SK-N-SH treated with all-trans-retinoic acid at 6 μM for 48 hours (cell line): ENCODE measurements around the gene BMF.
A peak's percentile ranks its signal among the peaks of the same experiment; 100 is the strongest.

ENCODE experiments used
- ATAC-seq: fragments of 200-7000 bp; cut with Tn5 transposase; 3 replicates; pipeline ENCODE4 v1.9.1; 2020; ENCODE audit warnings: mild to moderate bottlenecking, moderate library complexity
- ARNTL ChIP-seq: fragments of 450-650 bp; formaldehyde crosslinking; IDR thresholded peaks from 2 replicates; pipeline ENCODE4 v1.5.0; 2020; ENCODE audit warnings: low read depth, mild to moderate bottlenecking, moderate library complexity, borderline replicate concordance
- BACH2 ChIP-seq: fragments of 250-450 bp; sonication (Bioruptor Pico); IDR thresholded peaks from 2 replicates; pipeline ENCODE4 v1.9.0; 2021; ENCODE audit warnings: mild to moderate bottlenecking, borderline replicate concordance
- CREB5 ChIP-seq: fragments of 250-450 bp; sonication (Bioruptor Pico); IDR thresholded peaks from 2 replicates; pipeline ENCODE4 v1.5.1; 2020; ENCODE audit warnings: low read depth, mild to moderate bottlenecking, moderate library complexity
- CSDC2 ChIP-seq: fragments of 250-450 bp; sonication (Bioruptor Pico); IDR thresholded peaks from 2 replicates; pipeline ENCODE4 v1.5.0; 2020; ENCODE audit warnings: mild to moderate bottlenecking, moderate library complexity
- CSRNP3 ChIP-seq: fragments of 250-450 bp; sonication (Bioruptor Pico); IDR thresholded peaks from 2 replicates; pipeline ENCODE4 v1.5.1; 2021; ENCODE audit warnings: mild to moderate bottlenecking, moderate library complexity
- ESRRG ChIP-seq: fragments of 250-450 bp; sonication (Bioruptor Pico); IDR thresholded peaks from 2 replicates; pipeline ENCODE4 v1.6.1; 2021; ENCODE audit warnings: mild to moderate bottlenecking
- GLIS3 ChIP-seq: fragments of 250-450 bp; sonication (Bioruptor Pico); IDR thresholded peaks from 2 replicates; pipeline ENCODE4 v1.5.0; 2020; ENCODE audit warnings: mild to moderate bottlenecking, moderate library complexity
- ISL1 ChIP-seq: fragments of 250-450 bp; sonication (Bioruptor Pico); IDR thresholded peaks from 2 replicates; pipeline ENCODE4 v2.1.2; 2022; ENCODE audit warnings: mild to moderate bottlenecking, moderate library complexity
- OSR1 ChIP-seq: fragments of 250-450 bp; sonication (Bioruptor Pico); IDR thresholded peaks from 2 replicates; pipeline ENCODE4 v1.8.0; 2022; ENCODE audit warnings: moderate library complexity, mild to moderate bottlenecking, inconsistent platforms
- PATZ1 ChIP-seq: fragments of 250-450 bp; sonication (Bioruptor Pico); IDR thresholded peaks from 2 replicates; pipeline ENCODE4 v1.8.0; 2020; ENCODE audit warnings: mild to moderate bottlenecking, moderate library complexity, borderline replicate concordance
- POU6F1 ChIP-seq: fragments of 250-450 bp; sonication (Bioruptor Pico); IDR thresholded peaks from 2 replicates; pipeline ENCODE4 v1.8.0; 2021; ENCODE audit warnings: low read depth, mild to moderate bottlenecking, moderate library complexity, borderline replicate concordance
- PPARA ChIP-seq: fragments of 250-450 bp; sonication (Bioruptor Pico); IDR thresholded peaks from 2 replicates; pipeline ENCODE4 v1.5.0; 2020; ENCODE audit warnings: mild to moderate bottlenecking, borderline replicate concordance
- SNAI2 ChIP-seq: fragments of 250-450 bp; sonication (Bioruptor Pico); IDR thresholded peaks from 2 replicates; pipeline ENCODE4 v1.5.0; 2020; ENCODE audit warnings: mild to moderate bottlenecking, moderate library complexity
- TCF4 ChIP-seq: fragments of 250-450 bp; sonication (Bioruptor Pico); IDR thresholded peaks from 2 replicates; pipeline ENCODE4 v1.8.0; 2021; ENCODE audit warnings: mild to moderate bottlenecking, moderate library complexity, borderline replicate concordance
- TOX ChIP-seq: fragments of 250-450 bp; sonication (Bioruptor Pico); IDR thresholded peaks from 2 replicates; pipeline ENCODE4 v1.8.0; 2021; ENCODE audit warnings: mild to moderate bottlenecking, moderate library complexity, borderline replicate concordance
- ZC3H10 ChIP-seq: fragments of 250-450 bp; sonication (Bioruptor Pico); IDR thresholded peaks from 2 replicates; pipeline ENCODE4 v1.5.1; 2021; ENCODE audit warnings: mild to moderate bottlenecking, moderate library complexity
- ZFP3 ChIP-seq: fragments of 250-450 bp; sonication (Bioruptor Pico); IDR thresholded peaks from 2 replicates; pipeline ENCODE4 v1.5.0; 2020; ENCODE audit warnings: mild to moderate bottlenecking, moderate library complexity
- ZFP30 ChIP-seq: fragments of 450-650 bp; formaldehyde crosslinking; IDR thresholded peaks from 2 replicates; pipeline ENCODE4 v1.5.0; 2022; ENCODE audit warnings: mild to moderate bottlenecking, moderate library complexity
- ZNF565 ChIP-seq: fragments of 450-650 bp; formaldehyde crosslinking; conservative IDR thresholded peaks from 2 replicates; pipeline ENCODE4 v1.5.0; 2020; ENCODE audit warnings: low read depth, mild to moderate bottlenecking, moderate library complexity
- ZNF70 ChIP-seq: fragments of 450-650 bp; formaldehyde crosslinking; IDR thresholded peaks from 2 replicates; pipeline ENCODE4 v1.5.0; 2020; ENCODE audit warnings: mild to moderate bottlenecking, moderate library complexity
- ZNF8 ChIP-seq: fragments of 450-650 bp; formaldehyde crosslinking; IDR thresholded peaks from 2 replicates; pipeline ENCODE4 v1.5.0; 2020; ENCODE audit warnings: mild to moderate bottlenecking, moderate library complexity

Gene BMF

GRCh38 chr15:40111888-40112287 lies 3.2 kb upstream of the BMF start:
- ATAC-seq: no peak
- TF ChIP-seq ARNTL (CRISPR knock-in tag) (no peak), GLIS3 (CRISPR knock-in tag) (no peak), ZNF565 (CRISPR knock-in tag) (no peak), CREB5 (CRISPR knock-in tag) (no peak), PATZ1 (CRISPR knock-in tag) (no peak), CSRNP3 (no peak), OSR1 (CRISPR knock-in tag) (no peak), SNAI2 (CRISPR knock-in tag) (no peak)
- TF ChIP-seq, all 23 proteins: peak for 0

- no peak for TF ChIP-seq ISL1 (CRISPR knock-in tag)
- TF ChIP-seq ZFP30 (CRISPR knock-in tag): no peak
- TF ChIP-seq OSR1 (CRISPR knock-in tag): no peak
- no peak for TF ChIP-seq ESRRG (CRISPR knock-in tag)
- TF ChIP-seq ZNF70 (CRISPR knock-in tag): no peak
- no peak for TF ChIP-seq TCF4 (CRISPR knock-in tag)
- TF ChIP-seq ZNF8: no peak
- TF ChIP-seq ZNF565 (CRISPR knock-in tag): no peak
- TF ChIP-seq TOX (CRISPR knock-in tag): no peak
- TF ChIP-seq BACH2 (CRISPR knock-in tag): no peak
- no peak for TF ChIP-seq ZFP3
- TF ChIP-seq GLIS3 (CRISPR knock-in tag): no peak
- no peak for TF ChIP-seq ARNTL (CRISPR knock-in tag)
- no peak for TF ChIP-seq POU6F1 (CRISPR knock-in tag)
- TF ChIP-seq CSDC2 (CRISPR knock-in tag): no peak
- TF ChIP-seq PPARA: no peak
- TF ChIP-seq, all 23 proteins: peak for 0
- no peak for ATAC-seq
Observed at GRCh38 chr15:40110866-40111550, 2.3 kb upstream of the BMF start.

- peak; percentile 3; the same call in 2 of the 3 replicates for ATAC-seq
- TF ChIP-seq PATZ1 (CRISPR knock-in tag) (no peak), ZNF565 (CRISPR knock-in tag) (no peak), CSRNP3 (no peak), POU6F1 (CRISPR knock-in tag) (no peak), CSDC2 (CRISPR knock-in tag) (no peak), ZC3H10 (CRISPR knock-in tag) (no peak), ESRRG (CRISPR knock-in tag) (no peak), ZNF70 (CRISPR knock-in tag) (no peak), SNAI2 (CRISPR knock-in tag) (no peak)
Observed at GRCh38 chr15:40108061-40108854, 421 bp downstream of the BMF start.
